ENCODE measurements around the gene HES2.

GRCh38 chr1:6447818-6448748 is 28.4 kb upstream of the HES2 start:
- TF ChIP-seq, protein P1, sequence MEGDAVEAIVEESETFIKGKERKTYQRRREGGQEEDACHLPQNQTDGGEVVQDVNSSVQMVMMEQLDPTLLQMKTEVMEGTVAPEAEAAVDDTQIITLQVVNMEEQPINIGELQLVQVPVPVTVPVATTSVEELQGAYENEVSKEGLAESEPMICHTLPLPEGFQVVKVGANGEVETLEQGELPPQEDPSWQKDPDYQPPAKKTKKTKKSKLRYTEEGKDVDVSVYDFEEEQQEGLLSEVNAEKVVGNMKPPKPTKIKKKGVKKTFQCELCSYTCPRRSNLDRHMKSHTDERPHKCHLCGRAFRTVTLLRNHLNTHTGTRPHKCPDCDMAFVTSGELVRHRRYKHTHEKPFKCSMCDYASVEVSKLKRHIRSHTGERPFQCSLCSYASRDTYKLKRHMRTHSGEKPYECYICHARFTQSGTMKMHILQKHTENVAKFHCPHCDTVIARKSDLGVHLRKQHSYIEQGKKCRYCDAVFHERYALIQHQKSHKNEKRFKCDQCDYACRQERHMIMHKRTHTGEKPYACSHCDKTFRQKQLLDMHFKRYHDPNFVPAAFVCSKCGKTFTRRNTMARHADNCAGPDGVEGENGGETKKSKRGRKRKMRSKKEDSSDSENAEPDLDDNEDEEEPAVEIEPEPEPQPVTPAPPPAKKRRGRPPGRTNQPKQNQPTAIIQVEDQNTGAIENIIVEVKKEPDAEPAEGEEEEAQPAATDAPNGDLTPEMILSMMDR (IDR thresholded peaks at IDR 0.05), result no peak
- TF ChIP-seq POLR2A (IDR thresholded peaks at IDR 0.05), result no peak
- no peak for TF ChIP-seq POLR2AphosphoS5 (IDR thresholded peaks at IDR 0.05)

All from gastroesophageal sphincter (tissue), 3 donors.